ENCODE data around the gene TRAPPC5. TPM values are rescaled to one million over a fixed set of nuclear protein-coding genes. Genes with fewer than 3 reads are reported as not detected.

Gene TRAPPC5
- total and polyA plus RNA-seq, 10 of the 15 experiments (the other 5 are each of a cell fraction or from before 2014, with no cell fraction given) = 4.2 to 210 (median 89.1) TPM

DNA sequence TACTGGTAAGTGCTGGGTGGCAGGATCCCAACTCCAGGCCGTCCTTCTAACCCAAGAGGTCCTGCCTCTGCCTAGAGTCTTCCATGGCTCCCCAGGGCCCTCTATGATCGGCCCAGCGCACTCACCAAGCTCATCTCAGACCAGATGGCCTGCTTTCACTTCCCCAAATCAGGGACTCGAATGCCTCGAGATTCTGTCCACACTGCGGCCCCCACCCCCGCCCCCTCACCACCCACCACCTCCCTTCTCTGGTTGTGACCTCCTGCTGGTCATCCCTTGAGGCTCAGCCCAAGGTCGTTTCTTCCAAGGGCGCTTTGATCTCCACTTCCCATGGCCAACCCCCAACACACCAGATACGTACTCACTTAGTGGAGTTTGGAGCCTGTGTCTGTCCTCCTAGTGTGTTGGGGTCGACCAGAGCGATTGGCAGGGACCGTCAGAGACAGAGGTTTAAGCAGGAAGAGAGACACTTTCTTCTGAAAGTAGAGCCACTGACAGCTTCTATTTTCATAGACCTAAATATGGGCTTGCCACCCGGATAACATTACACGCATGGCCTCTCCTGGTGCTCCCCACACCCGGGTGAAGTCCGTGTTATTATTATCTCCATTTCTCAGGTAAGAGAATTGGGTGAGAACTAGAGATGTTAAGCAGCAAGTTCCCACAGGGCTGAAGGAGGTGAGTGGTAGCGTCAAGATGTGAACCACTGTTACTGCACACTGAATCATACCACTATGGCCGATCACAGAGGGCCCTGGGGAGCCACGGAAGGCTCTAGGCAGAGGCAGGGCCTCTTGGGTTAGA lies 21.2 kb downstream of the TRAPPC5 start, which contains the start of gene FCER2 (continued):
- TF ChIP-seq NR2C2 (IDR thresholded peaks at IDR 0.05; ENCODE audit: borderline replicate concordance, control insufficient read depth, insufficient read length, low read depth) (no peak), JUND (IDR thresholded peaks at IDR 0.05; ENCODE audit: low read depth, low read length) (no peak), POLR2AphosphoS2 (IDR thresholded peaks at IDR 0.05; ENCODE audit: low read depth, low read length) (peak; percentile 39; the same call in 1 of the 2 replicates), SPI1 (IDR thresholded peaks at IDR 0.05; ENCODE audit: borderline replicate concordance, insufficient read depth, low read depth, low read length) (peak; percentile 97), RFX5 (IDR thresholded peaks at IDR 0.05; ENCODE audit: low read depth, low read length) (no peak), RAD51 (IDR thresholded peaks at IDR 0.05) (no peak), JUNB (IDR thresholded peaks at IDR 0.05) (peak; percentile 33), YBX1 (IDR thresholded peaks at IDR 0.05) (no peak), HCFC1 (IDR thresholded peaks at IDR 0.05; ENCODE audit: low read length) (no peak), RUNX3 (IDR thresholded peaks at IDR 0.05; ENCODE audit: low read length) (peak; percentile 85), NR2C1 (IDR thresholded peaks at IDR 0.05) (no peak), NR2F1 (conservative IDR thresholded peaks at IDR 0.05) (peak; percentile 75), MTA2 (IDR thresholded peaks at IDR 0.05; ENCODE audit: low read depth) (peak; percentile 65), SREBF1 (IDR thresholded peaks at IDR 0.05; ENCODE audit: low read length) (no peak), NFYB (IDR thresholded peaks at IDR 0.05; ENCODE audit: insufficient read depth, low read depth, low read length) (no peak), CHD1 (IDR thresholded peaks at IDR 0.05; ENCODE audit: low read depth, low read length) (no peak; the same call in 1 of the 2 replicates), POU2F2 (IDR thresholded peaks at IDR 0.05; ENCODE audit: borderline replicate concordance, low read depth, low read length) (no peak; the same call in 2 of the 3 replicates), ESRRA (IDR thresholded peaks at IDR 0.05; ENCODE audit: low read length) (peak; percentile 97), YY1 (IDR thresholded peaks at IDR 0.05; ENCODE audit: low read depth, low read length) (peak; percentile 93), KLF5 (IDR thresholded peaks at IDR 0.05; ENCODE audit: partially characterized antibody) (no peak), SMARCA5 (IDR thresholded peaks at IDR 0.05) (peak; percentile 100), ZNF207 (IDR thresholded peaks at IDR 0.05; ENCODE audit: borderline replicate concordance) (no peak), BRCA1 (IDR thresholded peaks at IDR 0.05; ENCODE audit: low read depth, low read length) (no peak), KDM1A (IDR thresholded peaks at IDR 0.05; ENCODE audit: borderline replicate concordance) (peak; percentile 85; the same call in 1 of the 2 replicates), RB1 (IDR thresholded peaks at IDR 0.05; ENCODE audit: borderline replicate concordance) (0 out of 2 replicates have a peak, but pooled peaks have one; percentile 50), BHLHE40 (IDR thresholded peaks at IDR 0.05; ENCODE audit: borderline replicate concordance in 1 of 2, low read depth in 2 of 2, low read length in 1 of 2) (peak; percentile 48 to 72), ZNF622 (IDR thresholded peaks at IDR 0.05) (no peak)
- TF ChIP-seq, protein P1, sequence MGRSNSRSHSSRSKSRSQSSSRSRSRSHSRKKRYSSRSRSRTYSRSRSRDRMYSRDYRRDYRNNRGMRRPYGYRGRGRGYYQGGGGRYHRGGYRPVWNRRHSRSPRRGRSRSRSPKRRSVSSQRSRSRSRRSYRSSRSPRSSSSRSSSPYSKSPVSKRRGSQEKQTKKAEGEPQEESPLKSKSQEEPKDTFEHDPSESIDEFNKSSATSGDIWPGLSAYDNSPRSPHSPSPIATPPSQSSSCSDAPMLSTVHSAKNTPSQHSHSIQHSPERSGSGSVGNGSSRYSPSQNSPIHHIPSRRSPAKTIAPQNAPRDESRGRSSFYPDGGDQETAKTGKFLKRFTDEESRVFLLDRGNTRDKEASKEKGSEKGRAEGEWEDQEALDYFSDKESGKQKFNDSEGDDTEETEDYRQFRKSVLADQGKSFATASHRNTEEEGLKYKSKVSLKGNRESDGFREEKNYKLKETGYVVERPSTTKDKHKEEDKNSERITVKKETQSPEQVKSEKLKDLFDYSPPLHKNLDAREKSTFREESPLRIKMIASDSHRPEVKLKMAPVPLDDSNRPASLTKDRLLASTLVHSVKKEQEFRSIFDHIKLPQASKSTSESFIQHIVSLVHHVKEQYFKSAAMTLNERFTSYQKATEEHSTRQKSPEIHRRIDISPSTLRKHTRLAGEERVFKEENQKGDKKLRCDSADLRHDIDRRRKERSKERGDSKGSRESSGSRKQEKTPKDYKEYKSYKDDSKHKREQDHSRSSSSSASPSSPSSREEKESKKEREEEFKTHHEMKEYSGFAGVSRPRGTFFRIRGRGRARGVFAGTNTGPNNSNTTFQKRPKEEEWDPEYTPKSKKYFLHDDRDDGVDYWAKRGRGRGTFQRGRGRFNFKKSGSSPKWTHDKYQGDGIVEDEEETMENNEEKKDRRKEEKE (IDR thresholded peaks at IDR 0.05) = no peak
- TF ChIP-seq, protein P2, sequence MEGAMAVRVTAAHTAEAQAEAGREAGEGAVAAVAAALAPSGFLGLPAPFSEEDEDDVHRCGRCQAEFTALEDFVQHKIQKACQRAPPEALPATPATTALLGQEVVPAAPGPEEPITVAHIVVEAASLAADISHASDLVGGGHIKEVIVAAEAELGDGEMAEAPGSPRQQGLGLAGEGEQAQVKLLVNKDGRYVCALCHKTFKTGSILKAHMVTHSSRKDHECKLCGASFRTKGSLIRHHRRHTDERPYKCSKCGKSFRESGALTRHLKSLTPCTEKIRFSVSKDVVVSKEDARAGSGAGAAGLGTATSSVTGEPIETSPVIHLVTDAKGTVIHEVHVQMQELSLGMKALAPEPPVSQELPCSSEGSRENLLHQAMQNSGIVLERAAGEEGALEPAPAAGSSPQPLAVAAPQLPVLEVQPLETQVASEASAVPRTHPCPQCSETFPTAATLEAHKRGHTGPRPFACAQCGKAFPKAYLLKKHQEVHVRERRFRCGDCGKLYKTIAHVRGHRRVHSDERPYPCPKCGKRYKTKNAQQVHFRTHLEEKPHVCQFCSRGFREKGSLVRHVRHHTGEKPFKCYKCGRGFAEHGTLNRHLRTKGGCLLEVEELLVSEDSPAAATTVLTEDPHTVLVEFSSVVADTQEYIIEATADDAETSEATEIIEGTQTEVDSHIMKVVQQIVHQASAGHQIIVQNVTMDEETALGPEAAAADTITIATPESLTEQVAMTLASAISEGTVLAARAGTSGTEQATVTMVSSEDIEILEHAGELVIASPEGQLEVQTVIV (IDR thresholded peaks at IDR 0.05; ENCODE audit: borderline replicate concordance, partially characterized antibody) = no peak

Measured in GM12878 (cell line).